ENCODE data around the gene RPS19.

The RPS19 gene

GRCh38 chr19:41877916-41878905 is 18.2 kb downstream of the RPS19 start:
- TF ChIP-seq CTCF (IDR thresholded peaks at IDR 0.05; ENCODE audit: low read depth, low read length), result no peak

GRCh38 chr19:41879080-41879479 is 19.0 kb downstream of the RPS19 start:
- TF ChIP-seq CTCF (IDR thresholded peaks at IDR 0.05; ENCODE audit: low read depth, low read length), result no peak
- H3K4me3 ChIP-seq (ENCODE audit: low read depth, low read length), result no peak overlapping the region
- no peaks in the 10 kb centered on the region for H3K36me3 ChIP-seq
- peaks cover 21% of the 10 kb centered on the region for H3K27me3 ChIP-seq
- H3K4me1 ChIP-seq, result no peaks in the 10 kb centered on the region
- DNase-seq, result no peak
- no peaks in the 10 kb centered on the region for H3K9me3 ChIP-seq

More at GRCh38 chr19:41877916-41878905, 18.2 kb downstream of the RPS19 start:
- no peak for DNase-seq
- Histone ChIP-seq H3K27me3 (peaks cover 17% of the 10 kb centered on the region), H3K36me3 (no peaks in the 10 kb centered on the region), H3K4me3 (ENCODE audit: low read depth, low read length) (no peak overlapping the region), H3K4me1 (no peaks in the 10 kb centered on the region), H3K9me3 (no peaks in the 10 kb centered on the region)

- Histone ChIP-seq H3K4me1 (no peaks in the 10 kb centered on the region), H3K27me3 (peaks cover 21% of the 10 kb centered on the region), H3K36me3 (no peaks in the 10 kb centered on the region), H3K4me3 (ENCODE audit: low read depth, low read length) (no peak overlapping the region), H3K9me3 (no peaks in the 10 kb centered on the region)
- no peak for DNase-seq
- TF ChIP-seq CTCF (IDR thresholded peaks at IDR 0.05; ENCODE audit: low read depth, low read length), result no peak
Observed at GRCh38 chr19:41879670-41880328, 19.7 kb downstream of the RPS19 start.

GRCh38 chr19:41880329-41880708 is 20.3 kb downstream of the RPS19 start:
- no peaks in the 10 kb centered on the region for H3K9me3 ChIP-seq
- H3K4me3 ChIP-seq (ENCODE audit: low read depth, low read length), result no peak overlapping the region
- no peak for TF ChIP-seq CTCF (IDR thresholded peaks at IDR 0.05; ENCODE audit: low read depth, low read length)
- no peaks in the 10 kb centered on the region for H3K4me1 ChIP-seq
- H3K36me3 ChIP-seq, result no peaks in the 10 kb centered on the region
- DNase-seq, result no peak
- H3K27me3 ChIP-seq, result peaks cover 21% of the 10 kb centered on the region

- Histone ChIP-seq H3K4me1 (no peaks in the 10 kb centered on the region), H3K4me3 (ENCODE audit: low read depth, low read length) (peak within 1 kb of the TSS; percentile 94), H3K9me3 (no peaks in the 10 kb centered on the region), H3K27me3 (peaks cover 17% of the 10 kb centered on the region), H3K36me3 (no peaks in the 10 kb centered on the region)
- no peak for TF ChIP-seq CTCF (IDR thresholded peaks at IDR 0.05; ENCODE audit: low read depth, low read length)
- no peak for DNase-seq
Observed at GRCh38 chr19:41882568-41883462, 22.8 kb downstream of the RPS19 start, which contains the start of gene ARHGEF1. ARHGEF1 (plus strand) TSS chr19:41883184; CDS start chr19:41888083, 4,899 bp downstream.

All from BE2C (cell line).